Motor neuron (in vitro differentiated cells): ENCODE results near the gene SMIM20. TPM values are rescaled to one million over a fixed set of nuclear protein-coding genes. Genes with fewer than 3 reads are reported as not detected.

Experiments
- ATAC-seq, 8 experiments: fragments of 200-7000 bp; cut with Tn5 transposase; replicated peaks in 6 of 8; 2 replicates each; pipeline ENCODE4 v1.8.0; 2021; ENCODE audit warnings: mild to moderate bottlenecking in 8 of 8, moderate library complexity in 8 of 8
- H3K27ac ChIP-seq, 2 donors: fragments of 250-450 bp; sonication (Bioruptor Pico); 2 replicates each; pipeline ENCODE4 v1.9.0; 2021; ENCODE audit warnings: antibody characterized with exemption in 2 of 2, mild to moderate bottlenecking in 2 of 2, moderate library complexity in 1 of 2
- H3K4me1 ChIP-seq, 2 donors: fragments of 250-450 bp; sonication (Bioruptor Pico); replicated peaks in 1 of 2; 2 replicates each; pipeline ENCODE4 v1.6.1; 2021; ENCODE audit warnings: antibody characterized with exemption in 2 of 2, mild to moderate bottlenecking in 2 of 2, moderate library complexity in 1 of 2
- H3K4me3 ChIP-seq, 5 donors: fragments of 250-450 bp; sonication (Bioruptor Pico); 2 replicates each; pipeline ENCODE4 v1.9.0; 2021; ENCODE audit warnings: antibody characterized with exemption in 5 of 5, mild to moderate bottlenecking in 5 of 5, moderate library complexity in 4 of 5
- WGBS, 10 experiments: fragments of 450-650 bp; shearing (Covaris generic); methylation state at CpG; one replicate each; pipeline ENCODE4 v1.0.0; 2022; 5-methylcytosine and 5-hydroxymethylcytosine counted together
- in situ Hi-C, 9 experiments: fragments of 400-800 bp; cut with MboI; loops; one replicate each; pipeline ENCODE4 v1.15.0; 2021; ENCODE audit warnings: low sequenced_read_pairs in 9 of 9, low pct_unique_long_range_greater_than_20kb in 2 of 9; ENCODE audit not compliant: unreplicated experiment in 9 of 9
- total RNA-seq, 8 experiments: library from RNA; unstranded; fragments of 300-600 nt; gene quantifications; 2 replicates each; pipeline versions ENCODE4 v1.2.3 to v1.2.4, GENCODE V29; 2022

SMIM20 gene
- total RNA-seq, 8 experiments from 2014 or later, result 26.8 to 62.5 (median 34.5) TPM

DNA sequence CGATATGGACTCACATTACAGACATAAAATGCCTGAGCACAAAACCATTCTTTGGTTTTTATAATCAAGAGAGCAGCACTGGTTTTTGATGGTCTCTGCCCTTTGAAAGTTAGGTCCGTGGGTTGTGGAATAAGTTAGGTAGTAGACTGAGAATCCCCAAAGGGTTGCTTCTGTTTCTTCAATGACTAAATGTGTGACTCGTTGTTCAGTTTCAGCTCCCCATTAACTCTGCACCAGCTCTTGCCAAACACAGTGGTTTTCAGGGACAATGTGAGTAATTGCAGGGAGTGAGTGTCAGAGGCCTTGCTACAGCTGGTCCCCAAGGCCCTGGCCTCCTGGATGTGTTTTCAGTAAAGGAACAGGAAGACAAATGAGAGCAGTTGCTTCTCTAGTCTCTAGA, 24.8 kb downstream of the SMIM20 start:
- Histone ChIP-seq H3K27ac (no peak overlapping the region), H3K4me1 (peaks cover 7 to 12% of the 10 kb centered on the region in 2 donors), H3K4me3 (no peak overlapping the region)
- in situ Hi-C loops, result no loop called here
- 0 to 75% (median 50%) methylated on average over 1 to 3 of the region's 3 CpGs; no CpG with 5 or more reads in 3 of the 10 experiments for WGBS, 10 experiments
- peak in 5 of 8 experiments; percentile 37 to 69 (median 59) for ATAC-seq

DNA sequence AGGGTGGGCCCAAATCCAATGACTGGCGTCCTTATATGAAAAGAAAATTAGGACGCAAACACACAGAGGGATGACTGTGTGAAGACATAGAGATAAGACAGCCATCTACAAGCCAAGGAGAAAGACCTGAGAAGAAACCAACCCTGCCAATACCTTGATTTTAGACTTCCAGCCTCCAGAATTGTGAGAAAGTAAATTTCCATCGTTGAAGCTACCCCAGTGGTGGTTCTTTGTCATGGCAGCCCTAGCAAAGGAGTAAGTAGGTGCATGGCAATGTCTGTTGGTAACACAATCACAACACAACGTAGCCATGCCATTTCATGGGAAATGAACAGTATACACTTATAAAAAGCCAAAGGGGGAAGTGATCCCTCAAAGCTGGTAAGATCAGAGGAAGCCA, 25.3 kb downstream of the SMIM20 start:
- H3K4me3 ChIP-seq, result no peak overlapping the region
- in situ Hi-C loops, result no loop called here
- peaks cover 7 to 14% of the 10 kb centered on the region in 2 donors for H3K4me1 ChIP-seq
- ATAC-seq, result no peak
- 74 to 100% (median 93%) methylated on average over 1 to 4 of the region's 4 CpGs; no CpG with 5 or more reads in 1 of the 10 experiments for WGBS, 10 experiments
- H3K27ac ChIP-seq, result no peak overlapping the region

- peaks cover 7 to 16% of the 10 kb centered on the region in 2 donors for H3K4me1 ChIP-seq
- H3K4me3 ChIP-seq, result no peak overlapping the region
- ATAC-seq, result peak in 3 of 8 experiments; percentile 68 to 91 (median 71)
- WGBS, 10 experiments, result 0 to 83% (median 63%) methylated on average over 2 to 3 of the region's 3 CpGs; no CpG with 5 or more reads in 1 of the 10 experiments
- H3K27ac ChIP-seq, result no peak overlapping the region
- in situ Hi-C loops, result no loop called here
Measured at GRCh38 chr4:25941457-25942221, 27.6 kb downstream of the SMIM20 start.

DNA sequence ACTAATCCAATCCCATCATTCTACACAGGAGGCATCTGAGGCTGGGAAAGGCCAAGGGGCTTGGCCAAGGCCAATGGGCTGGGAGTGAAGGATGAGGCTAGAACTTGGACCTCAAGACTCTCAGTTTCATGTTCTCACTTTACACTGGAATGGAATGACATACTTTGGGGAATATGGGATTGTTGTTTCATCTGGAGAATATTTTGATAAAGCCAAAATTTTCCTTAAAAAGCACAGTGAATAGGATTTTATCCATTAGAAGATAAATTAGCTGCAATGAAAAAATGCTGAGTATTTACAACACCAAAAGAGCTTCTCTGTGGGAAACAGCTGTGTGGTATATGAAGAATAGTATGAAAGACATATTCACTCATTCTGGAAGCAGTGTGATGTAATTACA, 29.3 kb downstream of the SMIM20 start:
- in situ Hi-C loops, result no loop called here
- Histone ChIP-seq H3K4me3 (no peak overlapping the region), H3K27ac (no peak overlapping the region), H3K4me1 (peaks cover 7 to 15% of the 10 kb centered on the region in 2 donors)
- no peak for ATAC-seq

GRCh38 chr4:25943805-25944204, 29.8 kb downstream of the SMIM20 start:
- no peak overlapping the region for H3K27ac ChIP-seq
- peak in 1 of 8 experiments; percentile 17 for ATAC-seq
- no peak overlapping the region for H3K4me3 ChIP-seq
- peaks cover 4 to 11% of the 10 kb centered on the region in 2 donors for H3K4me1 ChIP-seq
- in situ Hi-C loops, result no loop called here

- in situ Hi-C loops, result no loop called here
- H3K4me1 ChIP-seq, result peaks cover 26 to 34% of the 10 kb centered on the region in 2 donors
- no peak for ATAC-seq
- 67 to 100% (median 100%) methylated on average over 1 of the region's 1 CpG; no CpG with 5 or more reads in 3 of the 10 experiments for WGBS, 10 experiments
- H3K4me3 ChIP-seq, result no peak overlapping the region
- no peak overlapping the region for H3K27ac ChIP-seq
Measured at GRCh38 chr4:25948051-25948450, 34.0 kb downstream of the SMIM20 start.

DNA sequence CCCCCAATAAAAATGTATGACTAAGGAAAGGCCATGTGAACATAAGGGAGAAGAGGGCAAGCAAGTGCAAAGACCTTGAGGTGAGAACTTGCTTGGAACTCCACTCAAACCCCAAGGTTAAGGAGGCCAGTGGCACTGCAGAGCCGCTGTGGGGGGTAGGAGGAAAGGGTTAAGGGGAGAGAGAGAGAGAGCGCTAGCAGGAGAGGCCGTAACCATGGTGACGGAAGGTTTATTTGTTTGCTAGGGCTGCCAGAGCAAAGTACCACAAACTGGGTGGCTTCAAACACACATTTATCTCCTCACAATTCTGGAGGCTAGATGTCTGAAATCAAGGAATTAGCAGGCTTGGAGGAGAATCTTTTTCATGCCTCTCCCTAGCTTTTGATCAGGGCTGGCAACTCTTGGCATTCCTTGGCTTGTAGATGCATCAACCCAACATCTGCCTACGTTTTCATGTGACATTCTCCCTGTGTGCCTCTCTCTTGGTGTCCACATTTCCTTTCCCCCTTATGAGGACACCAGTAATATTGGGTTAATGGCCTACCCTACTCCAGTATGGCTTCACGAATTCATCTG, 35.2 kb downstream of the SMIM20 start:
- in situ Hi-C loops, result no loop called here
- peak in 5 of 8 experiments; percentile 29 to 66 (median 53) for ATAC-seq
- H3K27ac ChIP-seq, result no peak overlapping the region
- H3K4me3 ChIP-seq, result no peak overlapping the region
- 27 to 60% (median 43%) methylated on average over 1 to 5 of the region's 6 CpGs; no CpG with 5 or more reads in 3 of the 10 experiments for WGBS, 10 experiments
- H3K4me1 ChIP-seq, result peaks cover 26 to 38% of the 10 kb centered on the region in 2 donors

- no peak for ATAC-seq
- WGBS, 10 experiments, result 33 to 91% (median 83%) methylated on average over 2 to 8 of the region's 8 CpGs
- Histone ChIP-seq H3K4me1 (peaks cover 26 to 35% of the 10 kb centered on the region in 2 donors), H3K27ac (no peak overlapping the region), H3K4me3 (no peak overlapping the region)
- in situ Hi-C loops, result no loop called here
Measured at GRCh38 chr4:25949994-25950393, 36.0 kb downstream of the SMIM20 start.

GRCh38 chr4:25950461-25951389, 36.7 kb downstream of the SMIM20 start:
- Histone ChIP-seq H3K4me1 (peaks cover 26 to 35% of the 10 kb centered on the region in 2 donors), H3K4me3 (no peak overlapping the region), H3K27ac (no peak overlapping the region)
- in situ Hi-C loops, result no loop called here
- 63 to 100% (median 87%) methylated on average over 1 to 6 of the region's 10 CpGs; no CpG with 5 or more reads in 3 of the 10 experiments for WGBS, 10 experiments
- ATAC-seq, result peak in 3 of 8 experiments; percentile 19 to 27 (median 27)

GRCh38 chr4:25951390-25951952, 37.5 kb downstream of the SMIM20 start:
- Histone ChIP-seq H3K4me1 (peaks cover 26 to 35% of the 10 kb centered on the region in 2 donors), H3K27ac (no peak overlapping the region), H3K4me3 (no peak overlapping the region)
- WGBS, 10 experiments, result 80% methylated on average over 1 of the region's 6 CpGs; no CpG with 5 or more reads in 9 of the 10 experiments
- in situ Hi-C loops, result no loop called here
- ATAC-seq, result peak in 5 of 8 experiments; percentile 8 to 35 (median 26)

- H3K4me3 ChIP-seq, result no peak overlapping the region
- WGBS, 10 experiments, result 13 to 72% (median 46%) methylated on average over 1 to 5 of the region's 5 CpGs; no CpG with 5 or more reads in 3 of the 10 experiments
- H3K4me1 ChIP-seq, result peaks cover 26 to 35% of the 10 kb centered on the region in 2 donors
- in situ Hi-C loops, result no loop called here
- peak in 5 of 8 experiments; percentile 25 to 98 (median 71) for ATAC-seq
- no peak overlapping the region for H3K27ac ChIP-seq
Measured at GRCh38 chr4:25953740-25954139, 39.7 kb downstream of the SMIM20 start.

DNA sequence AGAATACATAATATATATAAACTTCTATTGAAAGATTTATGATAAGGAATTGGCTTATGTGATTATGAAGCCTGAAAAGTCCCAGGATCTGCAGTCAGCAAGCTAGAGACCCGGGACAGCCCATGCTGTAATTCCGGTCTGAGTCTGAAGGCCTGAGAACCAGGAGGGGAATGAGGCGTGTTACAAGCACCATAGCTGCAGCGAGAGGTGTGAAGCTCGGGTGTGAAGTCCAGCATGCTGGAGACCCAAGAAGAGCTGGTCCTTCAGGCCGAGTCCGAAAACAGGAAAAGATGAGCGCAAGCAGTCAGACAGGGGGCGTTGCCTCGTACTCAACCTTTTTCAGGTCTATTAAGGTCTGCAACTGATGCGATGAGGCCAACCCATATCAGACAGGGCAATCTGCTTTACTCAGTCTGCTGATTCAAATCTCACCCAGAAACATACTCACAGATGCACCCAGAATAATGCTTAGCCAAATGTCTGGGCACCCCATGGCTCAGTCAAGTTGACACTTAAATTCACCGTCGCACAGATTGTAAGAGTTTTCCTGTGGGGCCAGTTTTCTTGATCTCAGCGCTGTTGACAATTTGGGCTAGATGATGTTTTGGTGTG, 40.4 kb downstream of the SMIM20 start:
- peaks cover 20 to 29% of the 10 kb centered on the region in 2 donors for H3K4me1 ChIP-seq
- H3K27ac ChIP-seq, result no peak overlapping the region
- H3K4me3 ChIP-seq, result no peak overlapping the region
- 72 to 100% (median 95%) methylated on average over 1 to 12 of the region's 14 CpGs; no CpG with 5 or more reads in 2 of the 10 experiments for WGBS, 10 experiments
- ATAC-seq, result no peak
- in situ Hi-C loops, result no loop called here
